CD4-positive, alpha-beta T cell treated with Interleukin-6 for 4 hours (primary cell): ENCODE measurements around the gene DLG4.
"Not testable (repeated sequence)": the region's sequence is repeated elsewhere in the genome, so short reads cannot be mapped to it uniquely, and the experiment has no call there.

Experiments used
- DNase-seq: peaks from one replicate; pipeline ENCODE4 v3.0.0-alpha.2; 2020; ENCODE audit warnings: mixed read lengths

The DLG4 gene

DNA sequence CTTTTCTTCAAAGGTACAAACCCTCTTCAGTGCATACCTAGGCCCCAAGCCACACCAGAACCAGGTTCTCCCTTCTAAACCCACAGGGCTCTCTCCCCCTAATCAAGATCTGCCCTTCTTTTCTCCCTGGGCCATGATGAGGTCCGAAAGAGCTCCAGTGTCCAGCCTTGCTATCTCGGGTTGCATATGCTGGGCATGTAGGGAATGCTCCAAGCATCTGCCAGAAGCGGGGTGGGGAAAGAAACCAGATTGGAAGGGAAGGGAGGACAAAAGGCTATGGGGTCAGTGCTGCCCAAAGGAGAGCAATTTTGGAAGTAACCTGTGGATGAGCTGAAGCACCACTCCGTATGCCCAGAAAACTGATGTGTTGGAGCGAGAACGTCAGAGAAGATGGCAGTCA lies 29.6 kb upstream of the DLG4 start:
- DNase-seq: no peak

DNA sequence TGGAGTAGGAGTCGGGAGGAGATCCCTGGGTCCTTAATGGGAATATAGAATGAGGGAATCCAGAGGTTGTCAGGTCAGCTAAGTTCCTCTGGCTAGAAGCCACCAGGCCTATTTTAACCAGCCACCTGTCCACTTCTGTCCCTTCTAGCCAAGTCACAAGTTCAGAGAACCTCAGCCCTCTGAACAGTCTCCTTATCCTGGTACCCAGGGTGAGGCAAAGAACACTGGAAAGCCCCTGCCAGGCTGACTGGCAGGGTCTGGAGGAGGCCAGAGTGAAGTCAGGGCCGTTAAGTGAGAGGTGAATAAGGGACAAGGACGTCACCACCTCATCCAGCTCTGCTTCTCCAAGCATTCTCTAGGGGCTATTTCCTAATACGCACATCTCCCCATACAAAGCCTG lies 29.2 kb upstream of the DLG4 start:
- no peak for DNase-seq

- no peak for DNase-seq
Observed at GRCh38 chr17:7246779-7247178, 27.1 kb upstream of the DLG4 start.

GRCh38 chr17:7243838-7244237 lies 24.2 kb upstream of the DLG4 start:
- DNase-seq: not testable (repeated sequence)

DNA sequence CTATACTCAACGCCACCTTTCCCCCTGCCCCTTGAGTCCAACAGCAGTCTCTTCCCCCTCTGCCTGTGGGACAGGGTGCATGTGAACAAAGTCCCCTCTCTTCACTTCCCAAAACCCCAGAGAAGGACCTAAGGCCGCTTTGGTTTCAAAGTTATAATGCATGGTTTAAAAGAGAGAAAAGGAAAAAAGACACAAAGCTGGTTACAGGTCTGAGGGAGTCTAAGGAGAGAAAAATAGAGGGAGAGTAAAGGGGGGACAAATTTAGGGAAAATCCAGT lies 23.8 kb upstream of the DLG4 start:
- no peak for DNase-seq

DNA sequence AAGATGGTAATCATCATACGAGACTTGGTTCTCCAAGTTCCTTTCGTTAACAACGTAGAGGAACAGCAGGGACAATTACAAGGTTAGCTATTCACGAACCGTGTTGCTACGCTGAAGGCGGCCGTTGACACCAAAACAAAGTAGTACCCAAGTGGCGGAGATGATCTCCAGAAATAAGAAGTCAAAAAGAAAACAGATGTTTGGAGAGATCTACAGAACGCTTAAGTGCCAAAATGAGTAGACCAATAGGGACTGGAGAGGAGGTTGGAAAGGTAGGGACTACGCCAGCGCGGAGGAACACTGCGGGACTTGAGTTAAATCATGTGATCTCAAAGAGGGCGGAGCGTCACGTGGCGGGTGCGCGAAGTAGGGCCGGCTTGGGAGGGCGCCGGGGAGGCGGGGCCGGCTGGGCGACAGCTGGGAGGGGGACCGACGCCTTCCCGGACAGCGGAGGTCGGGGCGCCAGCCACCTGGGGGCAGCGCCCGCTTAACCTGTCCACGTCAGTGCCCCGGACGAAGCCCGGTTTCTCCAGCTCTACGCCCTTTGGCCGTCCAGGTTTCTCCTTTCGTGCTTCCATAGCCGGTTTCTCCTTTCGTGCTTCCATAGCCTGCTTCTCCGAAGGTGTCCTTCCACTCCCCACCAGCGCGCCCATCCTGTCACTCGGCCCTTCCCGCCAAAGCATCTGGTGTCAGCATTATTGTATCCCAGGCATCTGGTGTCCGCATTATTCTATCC lies 23.2 kb upstream of the DLG4 start:
- DNase-seq: peak; percentile 96

DNA sequence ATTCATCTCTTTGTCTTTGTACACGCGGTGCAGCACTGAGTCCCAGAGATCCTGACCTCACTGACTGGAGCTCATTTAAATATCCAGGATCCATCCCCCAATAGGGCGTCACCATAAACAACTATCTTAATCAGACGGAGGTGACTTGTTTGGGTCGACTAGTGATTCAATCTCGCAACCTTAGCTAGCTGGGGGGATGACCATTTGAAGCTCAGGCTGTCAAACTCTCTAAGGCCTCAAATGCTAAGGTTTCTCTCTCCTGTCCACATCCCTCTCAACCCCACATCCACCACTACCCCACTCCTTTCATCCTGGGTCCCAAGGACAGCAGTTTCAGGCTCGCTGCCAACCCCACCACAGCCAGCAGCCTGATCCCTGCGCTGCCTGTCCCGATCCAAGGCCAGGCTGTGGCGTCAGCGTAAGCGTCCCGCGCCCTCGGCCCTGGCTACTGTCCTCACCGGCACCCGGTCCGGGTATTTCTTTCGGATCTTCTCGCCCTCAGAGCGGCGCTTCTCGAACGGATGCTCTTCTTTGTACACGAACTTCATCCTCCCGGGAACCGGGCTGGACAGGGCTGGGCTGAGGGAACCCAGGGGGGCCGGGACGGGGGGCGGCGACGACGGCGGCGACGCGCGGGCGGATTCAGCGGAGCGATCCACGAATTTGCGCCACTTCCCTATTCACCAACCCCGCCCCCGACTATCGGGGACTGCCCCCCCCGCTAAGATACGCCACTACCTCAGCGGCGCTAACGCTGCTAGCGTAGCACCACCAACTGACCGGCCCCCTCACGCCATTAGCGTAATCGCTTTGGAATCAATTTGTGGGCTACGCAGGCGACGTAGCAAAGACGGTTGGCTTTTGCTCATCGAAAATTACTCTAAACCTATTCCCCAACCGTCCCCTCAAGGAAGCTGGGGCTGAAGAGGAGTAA lies 22.4 kb upstream of the DLG4 start, which contains the start of gene GABARAP:
Gene GABARAP, minus strand, starts transcription at position 667 of the 934 bp plus-strand sequence. Its CDS starts 119 bp downstream, at position 548.
- DNase-seq: peak; percentile 93

GRCh38 chr17:7241090-7241733 lies 21.6 kb upstream of the DLG4 start:
- DNase-seq: no peak

DNA sequence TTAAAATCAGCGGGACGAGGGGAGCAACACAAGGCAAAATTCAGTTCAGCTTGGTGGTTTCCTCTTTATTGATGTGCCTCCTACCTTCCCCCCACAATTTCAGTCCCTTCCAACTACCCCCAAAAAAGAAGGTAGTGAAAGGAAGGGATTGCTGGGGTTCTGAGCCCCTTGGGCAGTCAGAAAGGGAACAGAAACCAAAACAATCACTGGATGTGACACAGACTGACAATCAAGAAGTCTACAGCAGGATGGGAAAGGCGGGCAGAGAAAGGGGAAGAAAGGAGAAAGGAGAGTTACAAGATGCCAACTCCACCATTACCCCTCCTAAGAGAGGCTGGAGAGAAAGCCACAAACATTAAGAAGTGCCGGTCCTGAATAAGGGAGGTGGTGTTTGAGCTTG lies 20.7 kb upstream of the DLG4 start:
- no peak for DNase-seq

- DNase-seq: peak; percentile 99
Observed at GRCh38 chr17:7239091-7240027, 19.7 kb upstream of the DLG4 start, which contains the start of gene PHF23. TSS of gene PHF23 (minus strand) at chr17:7239457. CDS start at chr17:7239279, 178 bp downstream.

GRCh38 chr17:7238420-7239090 lies 18.9 kb upstream of the DLG4 start:
- peak; percentile 60 for DNase-seq

DNA sequence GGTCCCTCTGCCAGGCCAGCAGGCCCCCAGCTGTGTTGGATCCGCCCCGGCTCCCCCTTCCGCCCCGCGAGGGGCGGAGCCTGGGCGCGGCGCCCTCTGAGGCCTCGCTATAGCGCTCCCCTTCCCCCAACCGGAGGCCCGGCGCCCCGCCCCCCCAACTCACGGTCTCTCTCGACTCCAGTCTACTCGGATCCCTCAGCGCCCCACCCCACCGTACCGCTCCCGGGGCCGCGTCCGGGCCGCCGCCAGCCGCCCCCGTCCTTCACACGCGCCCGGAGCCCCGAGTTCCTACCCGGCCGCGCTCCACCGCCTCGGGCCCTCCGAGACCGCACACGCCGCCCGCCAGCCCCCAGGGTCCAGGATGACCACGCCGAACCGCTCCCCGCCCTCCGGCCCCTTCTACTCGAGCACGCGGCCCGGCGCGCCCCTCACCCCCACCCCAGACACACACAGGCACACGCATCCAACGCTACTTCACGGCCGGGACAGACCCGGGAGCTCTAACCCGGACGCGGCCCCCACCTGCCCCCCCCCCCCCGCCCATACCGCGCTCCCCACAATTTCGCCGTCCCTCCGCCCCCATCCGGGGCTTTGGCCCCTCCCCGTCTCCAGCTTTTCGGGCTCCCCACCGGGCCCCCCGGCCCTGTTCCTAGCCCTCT lies 18.3 kb upstream of the DLG4 start:
- peak; percentile 93 for DNase-seq

- no peak for DNase-seq
Observed at GRCh38 chr17:7237266-7237760, 17.7 kb upstream of the DLG4 start.

GRCh38 chr17:7236808-7237207 lies 17.2 kb upstream of the DLG4 start:
- DNase-seq: no peak

GRCh38 chr17:7235693-7236665 lies 16.3 kb upstream of the DLG4 start:
- DNase-seq: peak; percentile 34

DNA sequence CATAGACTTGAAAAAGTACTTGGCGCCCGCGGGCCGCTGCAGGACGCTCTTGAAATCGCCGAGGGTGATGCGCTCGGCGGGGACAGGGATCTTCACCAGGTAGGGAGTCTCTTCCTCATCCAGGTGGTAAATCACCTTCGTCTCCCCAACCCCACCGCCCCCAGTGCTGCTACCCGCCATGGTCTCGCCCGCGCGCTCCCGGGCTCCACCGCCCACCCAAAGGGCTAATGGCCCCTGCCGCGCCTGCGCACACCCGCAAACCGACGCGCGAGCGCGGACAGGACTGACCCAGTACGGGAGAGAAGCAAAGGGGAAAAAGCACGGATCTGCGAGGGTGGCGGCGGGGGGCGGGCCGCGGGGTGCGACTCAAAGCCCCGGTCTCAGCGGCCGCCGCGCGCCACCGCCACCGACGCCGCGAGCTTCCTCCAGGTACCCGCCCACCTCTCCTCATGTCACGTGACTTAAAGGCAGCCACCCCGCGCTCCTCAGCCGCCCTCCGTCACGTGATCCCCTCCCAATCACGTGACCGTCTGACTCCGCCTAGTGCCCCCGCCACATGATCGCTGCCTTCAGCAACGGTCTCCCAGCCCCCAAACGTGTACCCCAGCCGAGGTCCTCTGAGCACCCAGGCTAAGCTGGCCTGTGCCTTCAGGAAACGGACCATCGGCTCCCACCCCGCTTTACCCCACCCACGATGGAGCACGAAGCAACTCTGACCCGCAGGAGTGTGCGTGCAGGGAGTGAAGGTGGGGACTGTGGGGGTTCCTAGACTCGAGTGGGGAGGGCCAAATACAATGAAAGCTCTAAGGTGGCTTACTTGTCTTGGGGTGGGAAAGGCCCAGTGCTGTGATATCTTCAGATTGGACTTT lies 14.7 kb upstream of the DLG4 start, which contains the start of gene DVL2:
Gene DVL2, minus strand, starts transcription at position 435 of the 869 bp plus-strand sequence. Its CDS starts 255 bp downstream, at position 180.
- DNase-seq: peak; percentile 95

GRCh38 chr17:7233701-7234082 lies 14.1 kb upstream of the DLG4 start:
- no peak for DNase-seq

DNA sequence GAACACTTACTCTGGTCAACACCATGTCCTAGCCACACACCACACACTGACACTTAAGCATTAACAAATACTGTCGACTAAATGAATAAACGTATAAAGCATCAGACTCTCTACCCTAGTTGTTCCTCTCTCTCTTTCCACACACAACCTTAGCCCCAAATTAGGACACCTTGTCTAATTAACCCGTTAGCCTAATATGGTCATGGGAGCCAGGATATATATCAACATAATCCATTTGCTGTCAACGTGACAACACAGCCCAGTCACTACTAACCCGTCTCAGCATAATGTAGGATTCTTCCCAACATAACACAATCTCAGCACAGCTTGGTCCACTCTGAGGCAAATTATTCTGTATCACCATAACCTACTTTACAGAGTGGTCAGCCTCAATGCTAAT lies 12.5 kb upstream of the DLG4 start:
- DNase-seq: no peak

DNA sequence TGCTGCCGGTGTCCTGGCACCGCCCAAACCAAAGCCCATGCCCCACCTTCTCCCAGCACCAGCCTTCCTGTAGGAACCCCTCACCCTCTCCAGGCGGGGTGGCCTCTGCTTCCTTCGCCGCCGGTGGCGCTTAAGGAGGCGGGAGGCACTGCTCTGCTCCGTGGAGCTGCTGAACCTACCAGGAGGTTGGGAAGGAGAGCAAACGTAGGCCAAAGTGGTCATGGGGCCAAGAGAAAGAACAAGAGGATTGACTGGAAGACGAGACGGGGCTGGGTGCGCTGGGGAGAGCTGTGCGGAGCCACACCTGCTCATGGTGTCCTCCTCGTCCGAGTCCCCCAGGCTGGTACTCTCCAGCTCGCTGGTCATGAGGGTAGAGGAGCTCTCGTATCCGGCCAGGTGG lies 9.9 kb upstream of the DLG4 start:
- DNase-seq: no peak
